Middle frontal gyrus (tissue), 1 donor: ENCODE data around the gene EFCC1.
"Not testable (repeated sequence)": the region's sequence is repeated elsewhere in the genome, so short reads cannot be mapped to it uniquely, and the experiment has no call there.

Experiments used
- DNase-seq: peaks from one replicate; pipeline ENCODE4 v3.0.0-alpha.2; 2015; ENCODE audit warnings: low spot score; ENCODE audit errors: extremely low spot score

The EFCC1 gene

GRCh38 chr3:129051871-129052340 is 50.8 kb downstream of the EFCC1 start:
- DNase-seq, result no peak

GRCh38 chr3:129052675-129053074 is 51.6 kb downstream of the EFCC1 start:
- DNase-seq, result no peak

DNA sequence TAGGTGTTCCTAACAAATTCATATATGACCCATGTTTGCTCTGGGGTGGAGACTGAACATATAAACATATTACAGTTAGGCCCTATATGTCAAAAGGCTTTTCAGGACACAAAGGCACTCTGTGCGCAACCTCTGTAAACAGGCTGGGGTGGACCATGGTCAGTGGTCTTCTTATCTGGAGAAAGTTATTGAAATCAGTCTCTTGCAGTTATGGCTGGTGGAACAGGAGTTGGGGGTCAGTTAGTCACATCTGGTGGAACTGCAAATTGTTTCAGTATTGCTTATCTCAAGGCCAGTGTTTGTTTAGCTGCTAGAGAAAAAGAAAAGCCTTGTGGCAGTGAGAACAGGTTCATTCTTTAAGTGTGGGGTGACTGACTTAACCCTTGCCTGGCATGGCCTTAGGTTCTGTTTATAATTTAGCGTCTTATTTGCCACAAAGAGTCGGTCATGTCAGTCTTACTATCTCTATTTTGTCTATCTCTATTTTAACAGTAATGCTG is 53.6 kb downstream of the EFCC1 start:
- DNase-seq, result no peak

DNA sequence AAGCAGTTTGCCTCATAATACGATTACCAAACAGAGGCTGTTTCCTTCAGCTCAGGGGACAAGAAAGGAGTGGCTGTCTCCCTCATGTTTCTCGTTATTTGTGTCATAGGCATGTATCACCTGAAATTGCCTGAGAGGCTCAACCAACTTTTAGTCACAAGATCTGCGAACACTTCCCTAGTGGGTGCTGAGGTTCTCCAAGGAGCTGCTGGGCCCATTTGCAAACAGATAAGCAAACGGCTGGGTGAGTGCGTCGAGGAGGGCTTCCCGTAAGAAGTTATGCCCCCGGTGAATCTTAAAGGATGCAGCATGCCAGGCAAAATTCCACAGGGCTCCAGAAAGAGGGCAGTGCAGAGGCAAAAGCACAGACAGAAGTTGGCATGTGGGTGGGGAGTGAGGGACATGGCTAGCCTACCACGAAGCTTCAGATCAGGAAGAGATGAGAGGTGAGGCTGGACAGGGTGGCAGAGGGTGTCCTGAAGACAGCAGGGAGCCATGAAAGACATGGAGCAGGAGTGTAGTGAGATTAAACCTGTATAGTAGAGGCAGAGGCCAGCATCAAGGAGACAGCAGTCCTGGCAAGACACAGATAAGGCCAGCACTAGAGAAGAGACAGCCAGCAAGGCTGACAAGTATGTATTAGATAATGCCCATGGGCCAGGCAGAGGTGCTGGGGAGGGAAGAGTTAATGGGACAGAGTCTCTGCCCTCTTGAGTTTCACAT is 55.5 kb downstream of the EFCC1 start:
- DNase-seq, result no peak

DNA sequence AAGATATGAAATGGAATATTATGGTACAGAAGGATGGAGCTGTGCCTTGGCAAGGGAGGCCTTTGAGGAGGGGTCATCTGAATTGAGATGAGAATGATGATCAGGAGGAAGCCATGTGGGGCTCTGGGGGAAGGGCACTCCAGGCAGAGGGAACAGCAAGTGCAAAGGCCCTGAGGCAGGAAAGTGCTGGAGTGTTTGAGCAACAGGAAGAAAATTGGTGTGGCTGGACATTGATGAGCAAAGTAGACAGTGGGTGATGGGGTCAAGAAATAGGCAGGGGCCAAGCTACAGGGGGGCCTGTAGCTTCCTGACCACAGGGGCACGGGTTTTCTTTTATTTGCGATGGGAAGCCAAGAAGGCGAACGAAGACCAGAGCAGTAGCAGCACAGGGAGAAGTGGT is 56.1 kb downstream of the EFCC1 start:
- no peak for DNase-seq

GRCh38 chr3:129058441-129059200 is 57.5 kb downstream of the EFCC1 start:
- DNase-seq, result no peak

- no peak for DNase-seq
These were observed 58.3 kb downstream of the EFCC1 start for GRCh38 chr3:129059311-129059958.

- no peak for DNase-seq
These were observed 59.3 kb downstream of the EFCC1 start, which contains the start of gene GP9 for GRCh38 chr3:129060276-129061022. GP9 (plus strand) TSS chr3:129060779; CDS start chr3:129061740, 961 bp downstream.

DNA sequence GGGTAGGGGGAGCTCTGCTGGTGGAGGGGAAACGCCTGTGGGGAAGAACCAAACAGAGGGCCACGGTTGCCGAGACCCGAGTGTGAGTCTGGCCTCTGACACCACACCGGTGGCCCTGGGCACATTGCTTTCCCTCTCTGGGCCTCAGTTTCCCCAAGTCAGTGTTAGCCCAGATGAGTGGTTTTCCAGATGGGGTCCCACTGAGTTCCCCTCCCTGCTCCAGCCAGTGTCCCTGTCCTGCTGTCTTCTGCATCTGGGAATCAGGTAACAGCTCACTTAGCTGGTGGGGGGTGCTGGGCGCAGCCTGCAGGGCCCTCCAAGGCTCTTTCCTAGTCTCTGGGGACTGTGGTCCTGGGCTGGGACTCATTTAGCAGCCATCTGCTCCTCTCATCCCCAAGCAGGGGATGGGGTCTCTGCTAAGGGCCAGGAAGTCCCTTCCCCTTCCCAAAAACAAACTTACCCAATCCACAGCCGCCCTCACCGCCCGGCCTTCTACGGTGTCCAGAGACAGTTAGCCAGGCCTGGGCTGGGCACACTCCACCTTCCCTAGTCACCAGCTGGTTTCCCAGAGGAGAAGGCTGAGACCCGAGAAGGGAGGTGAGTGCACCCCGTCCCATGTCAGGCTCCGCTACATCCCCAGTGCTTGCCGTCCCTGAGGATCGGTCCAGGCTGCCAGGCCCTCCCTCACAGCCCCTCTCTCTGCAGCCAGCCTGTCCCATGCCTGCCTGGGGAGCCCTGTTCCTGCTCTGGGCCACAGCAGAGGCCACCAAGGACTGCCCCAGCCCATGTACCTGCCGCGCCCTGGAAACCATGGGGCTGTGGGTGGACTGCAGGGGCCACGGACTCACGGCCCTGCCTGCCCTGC is 60.2 kb downstream of the EFCC1 start:
- DNase-seq, result no peak

DNA sequence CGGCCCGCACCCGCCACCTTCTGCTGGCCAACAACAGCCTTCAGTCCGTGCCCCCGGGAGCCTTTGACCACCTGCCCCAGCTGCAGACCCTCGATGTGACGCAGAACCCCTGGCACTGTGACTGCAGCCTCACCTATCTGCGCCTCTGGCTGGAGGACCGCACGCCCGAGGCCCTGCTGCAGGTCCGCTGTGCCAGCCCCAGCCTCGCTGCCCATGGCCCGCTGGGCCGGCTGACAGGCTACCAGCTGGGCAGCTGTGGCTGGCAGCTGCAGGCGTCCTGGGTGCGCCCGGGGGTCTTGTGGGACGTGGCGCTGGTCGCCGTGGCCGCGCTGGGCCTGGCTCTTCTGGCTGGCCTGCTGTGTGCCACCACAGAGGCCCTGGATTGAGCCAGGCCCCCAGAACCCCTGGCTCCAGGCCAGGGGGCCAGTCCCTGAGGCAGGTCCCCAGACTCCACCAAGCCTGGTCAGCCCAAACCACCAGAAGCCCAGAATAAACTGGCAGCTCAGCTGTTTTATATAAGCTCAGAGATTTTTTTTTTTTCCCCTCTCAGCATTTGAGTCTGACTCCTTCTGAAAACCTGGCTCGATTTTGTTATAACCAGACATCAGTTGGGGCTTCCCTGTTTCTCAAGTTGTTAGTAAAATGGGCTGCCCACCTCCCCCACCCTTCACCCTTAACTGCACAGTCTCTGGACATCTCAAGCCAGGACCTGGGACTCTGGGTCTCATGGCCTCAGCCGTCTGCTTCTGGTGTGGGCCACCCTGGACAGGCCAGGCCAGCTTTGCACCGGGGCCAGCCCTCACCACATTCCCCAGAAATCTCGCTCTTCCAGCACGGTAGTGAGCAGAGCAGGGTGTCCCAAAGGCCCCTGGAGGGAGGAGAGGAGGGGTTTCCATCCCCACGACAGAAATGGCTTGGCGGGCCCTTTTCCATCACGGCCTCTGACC is 61.1 kb downstream of the EFCC1 start:
- DNase-seq, result no peak

DNA sequence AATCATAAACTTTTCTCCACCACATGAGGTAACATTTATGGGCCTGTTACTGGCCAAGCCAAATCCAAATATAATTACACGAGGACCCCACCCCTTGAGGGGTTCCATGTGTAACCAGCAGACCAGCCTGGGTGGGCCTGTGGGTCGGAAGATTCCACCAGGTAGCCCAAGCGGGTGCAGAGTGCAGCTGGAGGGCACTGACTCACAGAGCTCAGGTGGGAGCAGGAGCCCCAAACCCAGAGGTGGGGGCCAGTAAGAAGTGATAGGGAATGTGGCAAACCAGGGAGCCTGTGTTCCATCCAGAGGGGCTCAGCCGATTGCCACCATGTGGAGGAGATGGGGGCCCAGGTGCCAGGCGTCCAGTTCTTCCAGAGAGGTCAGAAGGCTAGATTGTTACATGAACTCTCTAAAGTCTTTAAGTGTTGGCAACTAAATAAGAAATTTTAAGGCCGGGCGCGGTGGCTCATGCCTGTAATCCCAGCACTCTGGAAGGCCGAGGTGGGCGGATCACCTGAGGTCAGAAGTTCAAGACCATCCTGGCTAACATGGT is 62.1 kb downstream of the EFCC1 start:
- DNase-seq, result no peak

DNA sequence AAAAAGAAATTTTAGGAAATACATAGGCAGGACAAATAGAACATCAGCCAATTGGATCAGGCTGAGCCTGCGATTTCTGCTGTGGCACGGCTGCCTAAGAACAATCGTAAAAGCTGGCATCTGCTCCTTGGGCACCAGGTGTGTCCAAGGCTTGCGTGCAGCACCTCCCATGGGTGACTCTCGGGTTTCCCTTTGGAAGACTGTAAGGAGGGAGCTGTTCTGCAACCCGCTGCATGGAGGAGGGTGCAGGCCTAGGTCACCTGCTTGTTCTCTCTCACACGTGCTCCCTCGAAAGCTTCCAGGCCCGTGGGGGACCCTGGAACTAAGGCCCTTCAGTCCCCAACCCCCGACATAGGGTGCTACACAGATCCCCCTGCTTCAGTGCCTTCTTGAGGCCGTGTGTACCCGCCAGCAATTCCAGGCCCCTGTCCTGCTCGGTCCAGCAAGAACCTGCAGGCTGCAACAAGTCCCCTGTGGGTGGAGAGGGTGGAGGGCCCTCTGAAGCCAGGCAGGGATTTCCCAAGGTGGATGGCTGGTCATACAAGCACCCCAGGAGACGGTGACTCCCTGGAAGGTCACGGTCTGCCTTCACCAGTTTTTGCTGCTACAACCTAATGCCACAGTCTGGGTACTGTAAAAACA is 62.9 kb downstream of the EFCC1 start:
- DNase-seq, result no peak

DNA sequence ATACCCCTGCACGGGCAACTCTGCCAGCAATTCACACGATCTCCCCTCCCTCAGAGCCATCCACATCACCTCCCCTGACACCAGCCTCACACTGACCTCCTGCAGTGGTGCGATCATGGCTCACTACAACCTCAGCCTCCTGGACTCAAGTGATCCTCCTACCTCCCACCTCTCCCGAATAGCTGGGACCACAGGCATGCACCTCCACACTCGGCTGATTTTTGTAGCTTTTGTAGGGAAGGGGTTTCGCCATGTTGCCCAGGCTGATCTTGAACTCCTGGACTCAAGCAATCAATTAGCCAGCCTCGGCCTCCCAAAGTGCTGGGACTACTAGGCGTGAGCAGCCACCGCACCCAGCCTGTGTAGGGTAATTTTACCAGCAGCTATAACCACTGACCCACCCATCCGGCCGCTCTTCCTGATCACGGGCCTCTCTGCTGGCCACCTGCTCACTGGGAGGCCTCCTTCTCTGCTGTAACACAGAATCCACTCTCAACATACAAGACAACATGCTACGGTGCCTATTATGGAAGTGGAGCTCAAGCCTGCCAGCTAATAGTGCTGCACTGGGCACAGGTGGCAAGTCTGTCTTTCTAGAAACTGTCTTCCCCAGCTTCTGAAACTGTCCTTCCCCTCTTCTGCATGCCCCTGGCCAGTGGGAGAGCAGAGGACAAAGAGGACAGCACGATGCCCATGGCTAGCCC is 64.1 kb downstream of the EFCC1 start:
- DNase-seq, result no peak

GRCh38 chr3:129065720-129066073 is 64.6 kb downstream of the EFCC1 start:
- no peak for DNase-seq

DNA sequence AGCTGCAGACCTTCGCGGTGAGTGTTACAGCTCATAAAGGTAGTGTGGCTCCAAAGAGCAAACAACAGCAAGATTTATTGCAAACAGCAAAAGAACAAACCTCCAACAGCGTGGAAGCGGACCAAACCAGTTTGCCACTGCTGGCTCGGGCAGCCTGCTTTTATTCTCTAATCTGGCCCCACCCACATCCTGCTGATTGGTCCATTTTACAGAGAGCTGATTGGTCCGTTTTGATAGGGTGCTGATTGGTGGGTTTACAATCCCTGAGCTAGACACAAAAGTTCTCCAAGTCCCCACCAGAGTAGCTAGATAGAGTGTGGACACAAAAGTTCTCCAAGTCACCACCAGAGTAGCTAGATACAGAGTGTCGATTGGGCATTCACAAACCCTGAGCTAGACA is 66.6 kb downstream of the EFCC1 start:
- DNase-seq, result not testable (repeated sequence)

DNA sequence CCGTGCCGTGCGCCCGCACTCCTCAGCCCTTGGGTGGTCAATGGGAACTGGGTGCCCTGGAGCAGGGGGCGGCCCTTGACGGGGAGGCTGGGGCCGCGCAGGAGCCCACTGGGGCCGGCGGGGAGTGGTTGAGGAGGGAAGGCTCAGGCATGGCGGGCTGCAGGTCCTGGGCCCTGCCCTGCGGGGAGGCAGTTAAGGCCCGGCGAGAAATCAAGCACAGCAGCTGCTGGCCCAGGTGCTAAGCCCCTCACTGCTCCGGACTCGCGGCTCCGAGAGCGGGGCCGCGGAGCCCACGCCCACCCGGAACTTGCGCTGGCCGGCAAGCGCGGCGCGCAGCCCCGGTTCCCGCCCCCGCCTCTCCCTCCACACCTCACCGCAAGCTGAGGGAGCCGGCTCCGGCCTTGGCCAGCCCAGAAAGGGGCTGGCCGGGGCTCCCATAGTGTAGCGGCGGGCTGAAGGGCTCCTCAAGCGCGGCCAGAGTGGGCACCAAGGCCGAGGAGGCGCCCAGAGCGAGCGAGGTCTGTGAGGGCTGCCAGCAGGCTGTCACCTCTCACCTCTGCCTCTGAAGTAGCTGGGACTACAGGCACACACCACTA is 67.3 kb downstream of the EFCC1 start:
- DNase-seq, result no peak

DNA sequence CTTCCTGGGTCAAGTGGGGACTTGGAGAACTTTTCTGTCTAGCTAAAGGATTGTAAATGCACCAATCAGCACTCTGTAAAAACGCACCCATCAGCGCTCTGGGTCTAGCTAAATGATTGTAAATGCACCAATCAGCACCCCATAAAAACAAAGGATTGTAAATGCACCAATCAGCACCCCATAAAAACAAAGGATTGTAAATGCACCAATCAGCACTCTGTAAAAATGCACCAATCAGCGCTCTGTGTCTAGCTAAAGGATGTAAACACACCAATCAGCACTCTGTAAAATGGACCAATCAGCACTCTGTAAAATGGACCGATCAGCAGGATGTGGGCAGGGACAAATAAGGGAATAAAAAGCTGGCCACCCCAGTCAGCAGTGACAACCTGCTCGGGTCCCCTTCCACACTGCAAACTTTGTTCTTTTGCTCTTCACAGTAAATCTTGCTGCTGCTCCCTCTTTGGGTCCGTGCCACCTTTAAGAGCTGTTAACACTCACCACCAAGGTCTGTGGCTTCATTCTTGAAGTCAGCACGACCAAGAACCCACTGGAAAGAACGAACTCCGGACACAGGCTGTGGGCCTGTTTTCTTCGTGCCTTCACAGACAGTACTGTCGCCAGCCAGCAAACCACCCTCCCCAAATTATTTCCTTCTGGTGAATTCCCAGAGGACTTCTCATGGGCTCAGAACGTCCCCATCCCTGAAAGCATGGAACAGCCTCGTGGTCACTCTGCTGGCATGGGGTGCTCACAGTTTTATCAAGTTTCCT is 68.4 kb downstream of the EFCC1 start:
- DNase-seq, result not testable (repeated sequence)
